Measurements from ENCODE around the gene IL17RA.
"Not testable (repeated sequence)": the region's sequence is repeated elsewhere in the genome, so short reads cannot be mapped to it uniquely, and the experiment has no call there.

IL17RA gene

GRCh38 chr22:17084554-17085276 is at the start of gene IL17RA:
IL17RA (plus strand) TSS chr22:17085000; CDS start chr22:17085092, 92 bp downstream.
- peak; percentile 84 to 91 (median 86) for DNase-seq (ENCODE audit: low read depth in 4 of 4, low spot score in 1 of 4)

- no peak for DNase-seq (ENCODE audit: low read depth in 4 of 4, low spot score in 1 of 4)
Observed at GRCh38 chr22:17035246-17035645, 49.6 kb upstream of the IL17RA start.

- not testable (repeated sequence) for DNase-seq (ENCODE audit: low read depth in 4 of 4, low spot score in 1 of 4)
Observed at GRCh38 chr22:17035976-17036841, 48.6 kb upstream of the IL17RA start.

GRCh38 chr22:17036842-17037711 is 47.7 kb upstream of the IL17RA start:
- not testable (repeated sequence) for DNase-seq (ENCODE audit: low read depth in 4 of 4, low spot score in 1 of 4)

- DNase-seq (ENCODE audit: low read depth in 4 of 4, low spot score in 1 of 4), result no peak
Observed at GRCh38 chr22:17043521-17043920, 41.3 kb upstream of the IL17RA start.

- no peak for DNase-seq (ENCODE audit: low read depth in 4 of 4, low spot score in 1 of 4)
Observed at GRCh38 chr22:17046566-17047348, 38.0 kb upstream of the IL17RA start.

GRCh38 chr22:17047656-17048055 is 37.1 kb upstream of the IL17RA start:
- DNase-seq (ENCODE audit: low read depth in 4 of 4, low spot score in 1 of 4), result no peak

GRCh38 chr22:17056058-17056457 is 28.7 kb upstream of the IL17RA start:
- DNase-seq (ENCODE audit: low read depth in 4 of 4, low spot score in 1 of 4), result no peak

GRCh38 chr22:17056807-17057206 is 28.0 kb upstream of the IL17RA start:
- DNase-seq (ENCODE audit: low read depth in 4 of 4, low spot score in 1 of 4), result no peak

- peak; percentile 15 to 41 (median 22) for DNase-seq (ENCODE audit: low read depth in 4 of 4, low spot score in 1 of 4)
Observed at GRCh38 chr22:17057959-17058814, 26.6 kb upstream of the IL17RA start.

- no peak for DNase-seq (ENCODE audit: low read depth in 4 of 4, low spot score in 1 of 4)
Observed at GRCh38 chr22:17060126-17060525, 24.7 kb upstream of the IL17RA start.

- no peak for DNase-seq (ENCODE audit: low read depth in 4 of 4, low spot score in 1 of 4)
Observed at GRCh38 chr22:17063411-17064106, 21.2 kb upstream of the IL17RA start.

GRCh38 chr22:17064498-17065100 is 20.2 kb upstream of the IL17RA start:
- DNase-seq (ENCODE audit: low read depth in 4 of 4, low spot score in 1 of 4), result no peak

GRCh38 chr22:17065433-17065832 is 19.4 kb upstream of the IL17RA start:
- no peak for DNase-seq (ENCODE audit: low read depth in 4 of 4, low spot score in 1 of 4)

GRCh38 chr22:17072877-17073276 is 11.9 kb upstream of the IL17RA start:
- DNase-seq (ENCODE audit: low read depth in 4 of 4, low spot score in 1 of 4), result no peak

GRCh38 chr22:17074648-17075002 is 10.2 kb upstream of the IL17RA start:
- no peak for DNase-seq (ENCODE audit: low read depth in 4 of 4, low spot score in 1 of 4)

GRCh38 chr22:17077255-17077654 is 7.5 kb upstream of the IL17RA start:
- DNase-seq (ENCODE audit: low read depth in 4 of 4, low spot score in 1 of 4), result no peak

- DNase-seq (ENCODE audit: low read depth in 4 of 4, low spot score in 1 of 4), result no peak
Observed at GRCh38 chr22:17079572-17079971, 5.2 kb upstream of the IL17RA start.

- DNase-seq (ENCODE audit: low read depth in 4 of 4, low spot score in 1 of 4), result no peak
Observed at GRCh38 chr22:17083255-17083654, 1.5 kb upstream of the IL17RA start.
